Measurements from ENCODE around the gene RBM43.

Gene RBM43

GRCh38 chr2:151282401-151282800 lies 20.7 kb upstream of the RBM43 start:
- POLR2A ChIA-PET, result no interaction called here

DNA sequence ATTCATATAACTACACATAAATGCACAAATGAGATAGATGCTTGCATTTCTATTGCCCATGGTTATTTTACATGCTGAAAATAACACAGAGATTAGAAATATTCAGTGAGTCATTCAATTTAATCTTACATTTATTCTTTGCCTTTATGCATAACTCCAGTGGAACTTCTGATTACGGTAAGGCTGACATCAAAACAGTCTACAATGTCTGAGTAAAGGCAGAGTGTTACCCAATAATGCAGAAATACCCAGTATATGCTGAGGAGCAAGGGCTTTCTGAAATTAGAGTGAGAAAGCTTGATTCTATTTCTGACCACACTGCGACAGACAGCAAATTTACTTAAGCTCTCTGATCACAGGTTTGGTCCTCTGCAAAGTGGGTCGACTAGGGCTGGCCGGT lies 18.6 kb upstream of the RBM43 start:
- TF ChIP-seq SUZ12 (IDR thresholded peaks at IDR 0.05) (no peak), SP1 (IDR thresholded peaks at IDR 0.05) (no peak)
- ChIA-PET POLR2A (no interaction called here), CTCF (interaction anchor here (0.6 kb wide), 1 partner anchor 56 kb away, joined by 5 read pairs; no protein-coding TSS in a partner anchor)
- no peak for DNase-seq (ENCODE audit: extremely low spot score)

More at GRCh38 chr2:151282401-151282800, 20.7 kb upstream of the RBM43 start:
- TF ChIP-seq FOXK2 (IDR thresholded peaks at IDR 0.05), result no peak
- TF ChIP-seq ZNF384 (IDR thresholded peaks at IDR 0.05), result no peak
- no peak for TF ChIP-seq NFRKB (IDR thresholded peaks at IDR 0.05)
- no peak for TF ChIP-seq FOXA1 (IDR thresholded peaks at IDR 0.05)
- TF ChIP-seq FOXM1 (IDR thresholded peaks at IDR 0.05; ENCODE audit: borderline replicate concordance), result no peak
- TF ChIP-seq ARNT (IDR thresholded peaks at IDR 0.05), result no peak
- DNase-seq (ENCODE audit: extremely low spot score), result no peak
- CTCF ChIA-PET, result no interaction called here

- no peak for DNase-seq (ENCODE audit: extremely low spot score)
- POLR2A ChIA-PET, result no interaction called here
- TF ChIP-seq FOXA1 (IDR thresholded peaks at IDR 0.05), result no peak
- TF ChIP-seq ELF4 (IDR thresholded peaks at IDR 0.05), result no peak
- TF ChIP-seq HDGF (IDR thresholded peaks at IDR 0.05; ENCODE audit: borderline replicate concordance), result no peak
- TF ChIP-seq SUZ12 (IDR thresholded peaks at IDR 0.05), result no peak
- no peak for TF ChIP-seq NFRKB (IDR thresholded peaks at IDR 0.05)
- no peak for TF ChIP-seq ZNF384 (IDR thresholded peaks at IDR 0.05)
- TF ChIP-seq, protein P1, sequence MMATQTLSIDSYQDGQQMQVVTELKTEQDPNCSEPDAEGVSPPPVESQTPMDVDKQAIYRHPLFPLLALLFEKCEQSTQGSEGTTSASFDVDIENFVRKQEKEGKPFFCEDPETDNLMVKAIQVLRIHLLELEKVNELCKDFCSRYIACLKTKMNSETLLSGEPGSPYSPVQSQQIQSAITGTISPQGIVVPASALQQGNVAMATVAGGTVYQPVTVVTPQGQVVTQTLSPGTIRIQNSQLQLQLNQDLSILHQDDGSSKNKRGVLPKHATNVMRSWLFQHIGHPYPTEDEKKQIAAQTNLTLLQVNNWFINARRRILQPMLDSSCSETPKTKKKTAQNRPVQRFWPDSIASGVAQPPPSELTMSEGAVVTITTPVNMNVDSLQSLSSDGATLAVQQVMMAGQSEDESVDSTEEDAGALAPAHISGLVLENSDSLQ (IDR thresholded peaks at IDR 0.05), result no peak
- no peak for TF ChIP-seq SP1 (IDR thresholded peaks at IDR 0.05)
- no peak for TF ChIP-seq TARDBP (IDR thresholded peaks at IDR 0.05)
- TF ChIP-seq BHLHE40 (IDR thresholded peaks at IDR 0.05; ENCODE audit: borderline replicate concordance), result no peak
- no peak for TF ChIP-seq ARNT (IDR thresholded peaks at IDR 0.05)
- TF ChIP-seq LEF1 (IDR thresholded peaks at IDR 0.05; ENCODE audit: borderline replicate concordance), result no peak
- TF ChIP-seq FOXM1 (IDR thresholded peaks at IDR 0.05; ENCODE audit: borderline replicate concordance), result no peak
- no peak for TF ChIP-seq CTBP1 (IDR thresholded peaks at IDR 0.05; ENCODE audit: borderline replicate concordance)
- no peak for TF ChIP-seq FOXK2 (IDR thresholded peaks at IDR 0.05)
- no peak for TF ChIP-seq L3MBTL2 (conservative IDR thresholded peaks at IDR 0.05)
- CTCF ChIA-PET, result no interaction called here
Measured at GRCh38 chr2:151278487-151278886, 16.8 kb upstream of the RBM43 start.

DNA sequence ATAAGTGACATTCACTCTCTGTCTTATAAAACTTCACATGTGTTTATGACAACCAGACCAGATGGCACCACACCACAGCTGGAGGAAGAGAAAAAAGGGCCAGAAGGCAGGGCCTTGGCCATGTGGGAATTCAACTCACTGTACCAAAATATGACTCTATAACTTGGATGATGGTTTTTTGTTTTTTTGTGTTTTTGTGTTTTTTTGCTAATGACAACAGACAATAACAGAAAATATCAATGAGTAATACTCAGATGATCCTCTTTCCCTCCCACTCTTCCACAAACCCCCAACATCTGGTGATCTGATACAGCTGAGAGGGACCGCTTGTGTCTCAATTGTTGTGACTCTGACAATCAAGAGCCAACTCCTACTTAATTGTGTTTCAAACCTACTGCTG lies 15.4 kb upstream of the RBM43 start:
- DNase-seq (ENCODE audit: extremely low spot score), result no peak
- CTCF ChIA-PET, result no interaction called here

GRCh38 chr2:151275291-151275690 lies 13.6 kb upstream of the RBM43 start:
- CTCF ChIA-PET, result no interaction called here
- POLR2A ChIA-PET, result no interaction called here

More for the DNA sequence above, 15.4 kb upstream of the RBM43 start:
- POLR2A ChIA-PET, result no interaction called here
- TF ChIP-seq, protein P1 (IDR thresholded peaks at IDR 0.05), result no peak
- TF ChIP-seq BHLHE40 (IDR thresholded peaks at IDR 0.05; ENCODE audit: borderline replicate concordance) (no peak), ZNF384 (IDR thresholded peaks at IDR 0.05) (no peak), ARNT (IDR thresholded peaks at IDR 0.05) (no peak), NFRKB (IDR thresholded peaks at IDR 0.05) (no peak), FOXK2 (IDR thresholded peaks at IDR 0.05) (no peak), TARDBP (IDR thresholded peaks at IDR 0.05) (no peak), L3MBTL2 (conservative IDR thresholded peaks at IDR 0.05) (no peak), CTBP1 (IDR thresholded peaks at IDR 0.05; ENCODE audit: borderline replicate concordance) (no peak), LEF1 (IDR thresholded peaks at IDR 0.05; ENCODE audit: borderline replicate concordance) (no peak), SP1 (IDR thresholded peaks at IDR 0.05) (no peak), FOXM1 (IDR thresholded peaks at IDR 0.05; ENCODE audit: borderline replicate concordance) (no peak), HDGF (IDR thresholded peaks at IDR 0.05; ENCODE audit: borderline replicate concordance) (no peak), ELF4 (IDR thresholded peaks at IDR 0.05) (no peak), SUZ12 (IDR thresholded peaks at IDR 0.05) (no peak), FOXA1 (IDR thresholded peaks at IDR 0.05) (no peak)

GRCh38 chr2:151271824-151272223 lies 10.2 kb upstream of the RBM43 start:
- ChIA-PET CTCF (no interaction called here), POLR2A (no interaction called here)
- TF ChIP-seq NFRKB (IDR thresholded peaks at IDR 0.05) (no peak), ELF4 (IDR thresholded peaks at IDR 0.05) (no peak), SUZ12 (IDR thresholded peaks at IDR 0.05) (no peak)

More at GRCh38 chr2:151275291-151275690, 13.6 kb upstream of the RBM43 start:
- no peak for DNase-seq (ENCODE audit: extremely low spot score)
- TF ChIP-seq BHLHE40 (IDR thresholded peaks at IDR 0.05; ENCODE audit: borderline replicate concordance), result no peak
- TF ChIP-seq, protein P1 (IDR thresholded peaks at IDR 0.05), result no peak
- no peak for TF ChIP-seq SUZ12 (IDR thresholded peaks at IDR 0.05)

GRCh38 chr2:151269798-151270568 lies 8.3 kb upstream of the RBM43 start:
- ChIA-PET CTCF (no interaction called here), POLR2A (no interaction called here)
- DNase-seq (ENCODE audit: extremely low spot score), result no peak
- no peak for TF ChIP-seq TARDBP (IDR thresholded peaks at IDR 0.05)
- no peak for TF ChIP-seq FOXM1 (IDR thresholded peaks at IDR 0.05; ENCODE audit: borderline replicate concordance)
- no peak for TF ChIP-seq ELF4 (IDR thresholded peaks at IDR 0.05)
- TF ChIP-seq HDGF (IDR thresholded peaks at IDR 0.05; ENCODE audit: borderline replicate concordance), result no peak
- TF ChIP-seq SUZ12 (IDR thresholded peaks at IDR 0.05), result no peak
- no peak for TF ChIP-seq NFRKB (IDR thresholded peaks at IDR 0.05)
- no peak for TF ChIP-seq ZNF384 (IDR thresholded peaks at IDR 0.05)

More at GRCh38 chr2:151271824-151272223, 10.2 kb upstream of the RBM43 start:
- DNase-seq (ENCODE audit: extremely low spot score), result no peak

Measured in HEK293T (cell line).